Measurements from ENCODE around the gene MAN1A1. TPM values are rescaled to one million over a fixed set of nuclear protein-coding genes. Genes with fewer than 3 reads are reported as not detected.

Gene MAN1A1
- polyA plus RNA-seq, 1 donor (not counting 4 experiments of a cell fraction or from before 2014, with no cell fraction given), result 20.2 TPM

DNA sequence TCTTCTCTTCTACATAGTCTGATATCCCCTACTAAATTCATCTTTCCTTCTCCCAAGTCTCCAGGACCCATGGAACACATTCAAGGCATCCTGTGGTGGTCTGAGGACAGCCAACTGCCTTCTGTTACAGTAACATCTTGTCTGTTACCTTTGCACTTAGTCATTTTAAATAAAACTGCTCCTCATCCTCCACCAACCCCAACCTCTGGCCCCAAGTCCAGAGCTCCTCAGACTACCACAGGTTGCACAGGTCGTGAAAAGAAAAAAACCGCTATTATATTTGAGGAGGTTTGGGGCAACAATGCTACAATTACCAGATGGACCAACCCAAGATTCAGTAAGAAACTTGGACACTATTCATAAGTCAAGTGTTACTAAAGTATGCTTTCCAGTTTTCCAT lies 49.9 kb downstream of the MAN1A1 start:
- no peak for TF ChIP-seq EZH2 (IDR thresholded peaks at IDR 0.05; ENCODE audit: low read length)
- TF ChIP-seq, protein P1, sequence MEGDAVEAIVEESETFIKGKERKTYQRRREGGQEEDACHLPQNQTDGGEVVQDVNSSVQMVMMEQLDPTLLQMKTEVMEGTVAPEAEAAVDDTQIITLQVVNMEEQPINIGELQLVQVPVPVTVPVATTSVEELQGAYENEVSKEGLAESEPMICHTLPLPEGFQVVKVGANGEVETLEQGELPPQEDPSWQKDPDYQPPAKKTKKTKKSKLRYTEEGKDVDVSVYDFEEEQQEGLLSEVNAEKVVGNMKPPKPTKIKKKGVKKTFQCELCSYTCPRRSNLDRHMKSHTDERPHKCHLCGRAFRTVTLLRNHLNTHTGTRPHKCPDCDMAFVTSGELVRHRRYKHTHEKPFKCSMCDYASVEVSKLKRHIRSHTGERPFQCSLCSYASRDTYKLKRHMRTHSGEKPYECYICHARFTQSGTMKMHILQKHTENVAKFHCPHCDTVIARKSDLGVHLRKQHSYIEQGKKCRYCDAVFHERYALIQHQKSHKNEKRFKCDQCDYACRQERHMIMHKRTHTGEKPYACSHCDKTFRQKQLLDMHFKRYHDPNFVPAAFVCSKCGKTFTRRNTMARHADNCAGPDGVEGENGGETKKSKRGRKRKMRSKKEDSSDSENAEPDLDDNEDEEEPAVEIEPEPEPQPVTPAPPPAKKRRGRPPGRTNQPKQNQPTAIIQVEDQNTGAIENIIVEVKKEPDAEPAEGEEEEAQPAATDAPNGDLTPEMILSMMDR (optimal IDR thresholded peaks at IDR 0.05 in 1 of 3, IDR thresholded peaks at IDR 0.05 in 1 of 3, conservative IDR thresholded peaks at IDR 0.05 in 1 of 3; ENCODE audit: extremely low read depth in 1 of 3, insufficient read depth in 2 of 3, low read length in 3 of 3), result no peak
- dilution Hi-C loops (cut with MboI; ENCODE audit: extremely low pct_ligation_motif_present, low sequenced_read_pairs), result no loop called here
- no peak overlapping the region for H3K9ac ChIP-seq (ENCODE audit: control insufficient read depth, extremely low read depth, insufficient read depth, low read length)
- no peaks in the 10 kb centered on the region for H3K4me1 ChIP-seq (ENCODE audit: control insufficient read depth, extremely low read depth, insufficient read depth, low read length)
- H4K20me1 ChIP-seq (ENCODE audit: control insufficient read depth, extremely low read depth, insufficient read depth, low read length), result no peaks in the 10 kb centered on the region
- FAIRE-seq, result no peak
- no peaks in the 10 kb centered on the region for H3K36me3 ChIP-seq (ENCODE audit: control insufficient read depth in 2 of 2, extremely low read depth in 1 of 2, insufficient read depth in 2 of 2, low read length in 2 of 2)
- no peaks in the 10 kb centered on the region for H3K27me3 ChIP-seq (ENCODE audit: control insufficient read depth, extremely low read depth, insufficient read depth, low read length)
- H3K4me3 ChIP-seq (ENCODE audit: control insufficient read depth in 2 of 3, extremely low read depth in 1 of 3, insufficient read depth in 2 of 3, low read depth in 1 of 3, low read length in 3 of 3), result no peak overlapping the region
- no peak overlapping the region for H2AFZ ChIP-seq (ENCODE audit: control insufficient read depth, low read length)
- H3K9me3 ChIP-seq (ENCODE audit: control insufficient read depth, low read depth, low read length), result no peaks in the 10 kb centered on the region
- H3K4me2 ChIP-seq (ENCODE audit: control insufficient read depth, extremely low read depth, insufficient read depth, low read depth, low read length), result no peak overlapping the region
- no peak for DNase-seq (ENCODE audit: low read depth, low spot score)
- H3K79me2 ChIP-seq (ENCODE audit: control insufficient read depth, insufficient read depth, low read length), result no peaks in the 10 kb centered on the region
- H3K27ac ChIP-seq (ENCODE audit: control insufficient read depth, insufficient read depth, low read length), result no peak overlapping the region
- no peaks in the 10 kb centered on the region for H3K9me1 ChIP-seq (ENCODE audit: control insufficient read depth, extremely low read depth, insufficient read depth, low read length)

DNA sequence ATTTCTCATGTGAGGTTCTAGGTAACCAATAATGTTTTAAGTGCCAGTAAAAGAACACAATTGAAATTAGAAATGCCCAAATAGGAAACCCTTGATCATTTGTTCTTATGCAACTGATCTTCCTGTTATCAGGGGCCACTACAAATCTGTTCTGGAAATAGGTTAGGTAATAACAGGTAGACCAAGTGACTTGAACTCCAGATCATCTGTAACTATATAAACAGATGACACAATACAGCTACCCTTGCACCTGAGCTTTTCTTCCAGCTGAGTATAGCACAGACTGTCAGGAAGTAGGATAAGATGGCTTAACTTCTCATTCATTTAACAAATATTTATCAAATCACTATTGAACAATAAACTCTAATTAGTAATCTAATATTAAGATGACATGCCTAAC lies 52.5 kb downstream of the MAN1A1 start:
- Histone ChIP-seq H3K4me3 (ENCODE audit: control insufficient read depth in 2 of 3, extremely low read depth in 1 of 3, insufficient read depth in 2 of 3, low read depth in 1 of 3, low read length in 3 of 3) (no peak overlapping the region), H3K9ac (ENCODE audit: control insufficient read depth, extremely low read depth, insufficient read depth, low read length) (no peak overlapping the region), H3K4me1 (ENCODE audit: control insufficient read depth, extremely low read depth, insufficient read depth, low read length) (no peaks in the 10 kb centered on the region), H3K79me2 (ENCODE audit: control insufficient read depth, insufficient read depth, low read length) (no peaks in the 10 kb centered on the region), H3K9me1 (ENCODE audit: control insufficient read depth, extremely low read depth, insufficient read depth, low read length) (no peaks in the 10 kb centered on the region), H2AFZ (ENCODE audit: control insufficient read depth, low read length) (no peak overlapping the region), H4K20me1 (ENCODE audit: control insufficient read depth, extremely low read depth, insufficient read depth, low read length) (no peaks in the 10 kb centered on the region), H3K27ac (ENCODE audit: control insufficient read depth, insufficient read depth, low read length) (no peak overlapping the region), H3K9me3 (ENCODE audit: control insufficient read depth, low read depth, low read length) (no peaks in the 10 kb centered on the region), H3K27me3 (ENCODE audit: control insufficient read depth, extremely low read depth, insufficient read depth, low read length) (no peaks in the 10 kb centered on the region), H3K36me3 (ENCODE audit: control insufficient read depth in 2 of 2, extremely low read depth in 1 of 2, insufficient read depth in 2 of 2, low read length in 2 of 2) (no peaks in the 10 kb centered on the region), H3K4me2 (ENCODE audit: control insufficient read depth, extremely low read depth, insufficient read depth, low read depth, low read length) (no peak overlapping the region)
- dilution Hi-C loops (cut with MboI; ENCODE audit: extremely low pct_ligation_motif_present, low sequenced_read_pairs), result no loop called here
- DNase-seq (ENCODE audit: low read depth, low spot score), result no peak
- FAIRE-seq, result no peak
- TF ChIP-seq EZH2 (IDR thresholded peaks at IDR 0.05; ENCODE audit: low read length), result no peak
- TF ChIP-seq, protein P1 (optimal IDR thresholded peaks at IDR 0.05 in 1 of 3, IDR thresholded peaks at IDR 0.05 in 1 of 3, conservative IDR thresholded peaks at IDR 0.05 in 1 of 3; ENCODE audit: extremely low read depth in 1 of 3, insufficient read depth in 2 of 3, low read length in 3 of 3), result no peak

Data from keratinocyte (primary cell).